ENCODE results near the gene PHLPP1. TPM values are rescaled to one million over a fixed set of nuclear protein-coding genes. Genes with fewer than 3 reads are reported as not detected.

The PHLPP1 gene
- total RNA-seq, 1 experiment from 2014 or later: 14.7 TPM

- ATAC-seq (no peak), DNase-seq (ENCODE audit: low read depth, low spot score) (no peak)
- intact Hi-C loops (cut with micrococcal nuclease): no loop called here
- no peak for TF ChIP-seq SRF (IDR thresholded peaks at IDR 0.05; ENCODE audit: low read depth)
- no peak for TF ChIP-seq SIN3A (IDR thresholded peaks at IDR 0.05; ENCODE audit: low read depth)
- TF ChIP-seq POLR2A (IDR thresholded peaks at IDR 0.05; ENCODE audit: borderline replicate concordance, extremely low read depth, insufficient read depth, insufficient read length): no peak
- TF ChIP-seq CEBPB (IDR thresholded peaks at IDR 0.05; ENCODE audit: low read depth): no peak
- TF ChIP-seq YY1 (IDR thresholded peaks at IDR 0.05; ENCODE audit: extremely low read depth, insufficient replicate concordance, low read depth, low read length): no peak
- TF ChIP-seq ELF1 (IDR thresholded peaks at IDR 0.05; ENCODE audit: borderline replicate concordance, low read depth): no peak
- no peak for TF ChIP-seq MAX (IDR thresholded peaks at IDR 0.05)
- TF ChIP-seq, protein P1, sequence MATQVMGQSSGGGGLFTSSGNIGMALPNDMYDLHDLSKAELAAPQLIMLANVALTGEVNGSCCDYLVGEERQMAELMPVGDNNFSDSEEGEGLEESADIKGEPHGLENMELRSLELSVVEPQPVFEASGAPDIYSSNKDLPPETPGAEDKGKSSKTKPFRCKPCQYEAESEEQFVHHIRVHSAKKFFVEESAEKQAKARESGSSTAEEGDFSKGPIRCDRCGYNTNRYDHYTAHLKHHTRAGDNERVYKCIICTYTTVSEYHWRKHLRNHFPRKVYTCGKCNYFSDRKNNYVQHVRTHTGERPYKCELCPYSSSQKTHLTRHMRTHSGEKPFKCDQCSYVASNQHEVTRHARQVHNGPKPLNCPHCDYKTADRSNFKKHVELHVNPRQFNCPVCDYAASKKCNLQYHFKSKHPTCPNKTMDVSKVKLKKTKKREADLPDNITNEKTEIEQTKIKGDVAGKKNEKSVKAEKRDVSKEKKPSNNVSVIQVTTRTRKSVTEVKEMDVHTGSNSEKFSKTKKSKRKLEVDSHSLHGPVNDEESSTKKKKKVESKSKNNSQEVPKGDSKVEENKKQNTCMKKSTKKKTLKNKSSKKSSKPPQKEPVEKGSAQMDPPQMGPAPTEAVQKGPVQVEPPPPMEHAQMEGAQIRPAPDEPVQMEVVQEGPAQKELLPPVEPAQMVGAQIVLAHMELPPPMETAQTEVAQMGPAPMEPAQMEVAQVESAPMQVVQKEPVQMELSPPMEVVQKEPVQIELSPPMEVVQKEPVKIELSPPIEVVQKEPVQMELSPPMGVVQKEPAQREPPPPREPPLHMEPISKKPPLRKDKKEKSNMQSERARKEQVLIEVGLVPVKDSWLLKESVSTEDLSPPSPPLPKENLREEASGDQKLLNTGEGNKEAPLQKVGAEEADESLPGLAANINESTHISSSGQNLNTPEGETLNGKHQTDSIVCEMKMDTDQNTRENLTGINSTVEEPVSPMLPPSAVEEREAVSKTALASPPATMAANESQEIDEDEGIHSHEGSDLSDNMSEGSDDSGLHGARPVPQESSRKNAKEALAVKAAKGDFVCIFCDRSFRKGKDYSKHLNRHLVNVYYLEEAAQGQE (IDR thresholded peaks at IDR 0.05; ENCODE audit: low read depth): no peak
- no peak for TF ChIP-seq ATF3 (IDR thresholded peaks at IDR 0.05)
- no peak for TF ChIP-seq TCF7L2 (IDR thresholded peaks at IDR 0.05; ENCODE audit: borderline replicate concordance, extremely low read depth, insufficient read depth, insufficient read length)
- no peak for TF ChIP-seq JUND (IDR thresholded peaks at IDR 0.05)
- no peak for TF ChIP-seq EZH2 (IDR thresholded peaks at IDR 0.05)
- TF ChIP-seq RAD21 (IDR thresholded peaks at IDR 0.05; ENCODE audit: low read depth): no peak
- no peak for TF ChIP-seq CBX3 (IDR thresholded peaks at IDR 0.05; ENCODE audit: low read depth)
- TF ChIP-seq FOSL1 (IDR thresholded peaks at IDR 0.05; ENCODE audit: low read depth): no peak
- no peak for TF ChIP-seq EZH2phosphoT487 (IDR thresholded peaks at IDR 0.05; ENCODE audit: borderline replicate concordance)
- no peak for TF ChIP-seq POLR2AphosphoS5 (IDR thresholded peaks at IDR 0.05; ENCODE audit: low read depth, low read length)
- H3K4me1 ChIP-seq (ENCODE audit: control insufficient read depth in 1 of 2, insufficient read depth in 2 of 2, low read length in 2 of 2): peaks cover 14 to 18% of the 10 kb centered on the region in 2 experiments; a peak in 3 of 4 replicates
- peaks cover 22% of the 10 kb centered on the region for H3K79me2 ChIP-seq (ENCODE audit: insufficient read depth, low read length)
- H4K20me1 ChIP-seq (ENCODE audit: insufficient read depth): no peaks in the 10 kb centered on the region
- H3K9me3 ChIP-seq (ENCODE audit: control insufficient read depth in 1 of 2, insufficient read depth in 1 of 2, low read depth in 1 of 2, low read length in 2 of 2): no peaks in the 10 kb centered on the region
- no peaks in the 10 kb centered on the region for H3K9me2 ChIP-seq (ENCODE audit: insufficient read depth)
- CTCF ChIA-PET: no interaction called here
- H3K9ac ChIP-seq (ENCODE audit: low read length): no peak overlapping the region
- H3K4me3 ChIP-seq (replicated peaks in 1 of 2; ENCODE audit: low read depth in 1 of 2, low read length in 2 of 2): no peak overlapping the region
- H3K27ac ChIP-seq (ENCODE audit: low read depth, low read length): no peak overlapping the region
- H3K4me2 ChIP-seq (ENCODE audit: low read length): peak overlapping the region; percentile 26; the same call in 1 of the 2 replicates
- BruUV-seq (replicated peaks): no TSS peak
- RAD21 ChIA-PET (ENCODE audit: low non-redundant PET in 1 of 2, low total read pairs in 2 of 2, uncharacterized antibody in 2 of 2, unreplicated experiment in 2 of 2): no interaction called here
- no peaks in the 10 kb centered on the region for H3K27me3 ChIP-seq (ENCODE audit: insufficient read depth, low read length)
- H3K36me3 ChIP-seq (ENCODE audit: control insufficient read depth in 1 of 2, insufficient read depth in 2 of 2, low read length in 2 of 2): no peaks in the 10 kb centered on the region
- POLR2A ChIA-PET: no interaction called here
- H2AFZ ChIP-seq (ENCODE audit: low read depth, low read length, poor library complexity, severe bottlenecking): no peak overlapping the region
Observed at GRCh38 chr18:62788111-62788510, 72.8 kb downstream of the PHLPP1 start.

Measured in HCT116 (cell line).